GM18517 (cell line): ENCODE measurements around the gene RUBCNL.
"Not testable (repeated sequence)": the region's sequence is repeated elsewhere in the genome, so short reads cannot be mapped to it uniquely, and the experiment has no call there.

ENCODE experiments used
- ATAC-seq: cut with Tn5 transposase; IDR thresholded peaks from one replicate; pipeline ENCODE4 v1.9.1; 2021; ENCODE audit warnings: mild to moderate bottlenecking, moderate library complexity; ENCODE audit not compliant: unreplicated experiment

RUBCNL gene

GRCh38 chr13:46387064-46387851 lies at the start of gene RUBCNL:
Gene RUBCNL (minus strand): TSS chr13:46387252. CDS start chr13:46372475, 14,777 bp downstream.
- ATAC-seq, result no peak

- not testable (repeated sequence) for ATAC-seq
These were observed 42.5 kb upstream of the RUBCNL start for GRCh38 chr13:46429558-46429957.

GRCh38 chr13:46405457-46405856 lies 18.4 kb upstream of the RUBCNL start:
- no peak for ATAC-seq

GRCh38 chr13:46404733-46405100 lies 17.7 kb upstream of the RUBCNL start:
- no peak for ATAC-seq

GRCh38 chr13:46403851-46404732 lies 17.0 kb upstream of the RUBCNL start:
- no peak for ATAC-seq

GRCh38 chr13:46402178-46402577 lies 15.1 kb upstream of the RUBCNL start:
- ATAC-seq, result no peak

GRCh38 chr13:46401432-46401831 lies 14.4 kb upstream of the RUBCNL start:
- no peak for ATAC-seq

- ATAC-seq, result no peak
These were observed 9.3 kb upstream of the RUBCNL start for GRCh38 chr13:46396341-46396740.

GRCh38 chr13:46392967-46393366 lies 5.9 kb upstream of the RUBCNL start:
- ATAC-seq, result no peak

GRCh38 chr13:46389457-46390451 lies 2.7 kb upstream of the RUBCNL start:
- peak; percentile 61 for ATAC-seq

- ATAC-seq, result no peak
These were observed 1.8 kb upstream of the RUBCNL start for GRCh38 chr13:46388846-46389245.

- no peak for ATAC-seq
These were observed 1.3 kb upstream of the RUBCNL start for GRCh38 chr13:46388308-46388707.

GRCh38 chr13:46386392-46387063 lies 524 bp downstream of the RUBCNL start:
- no peak for ATAC-seq

GRCh38 chr13:46385946-46386345 lies 1.1 kb downstream of the RUBCNL start:
- no peak for ATAC-seq

- no peak for ATAC-seq
These were observed 3.7 kb downstream of the RUBCNL start for GRCh38 chr13:46383383-46383782.

GRCh38 chr13:46382224-46382623 lies 4.8 kb downstream of the RUBCNL start:
- peak; percentile 60 for ATAC-seq

- ATAC-seq, result no peak
These were observed 6.8 kb downstream of the RUBCNL start for GRCh38 chr13:46380242-46380641.

GRCh38 chr13:46379611-46380010 lies 7.4 kb downstream of the RUBCNL start:
- no peak for ATAC-seq

GRCh38 chr13:46378411-46378810 lies 8.6 kb downstream of the RUBCNL start:
- no peak for ATAC-seq

- peak; percentile 46 for ATAC-seq
These were observed 9.5 kb downstream of the RUBCNL start for GRCh38 chr13:46377554-46377953.
